HepG2 (cell line): ENCODE results near the gene GPR55. TPM values are rescaled to one million over a fixed set of nuclear protein-coding genes. Genes with fewer than 3 reads are reported as not detected.

Experiments
- ATAC-seq: fragments of 200-7000 bp; cut with Tn5 transposase; 3 replicates; pipeline ENCODE4 v1.9.1; 2020; ENCODE audit warnings: mild to moderate bottlenecking, moderate library complexity
- BruUV-seq: library from RNA; stranded (reverse); fragments of 400-500 nt; replicated peaks from 2 replicates; lab custom pipeline; 2021; lab: Mats Ljungman, UMichigan
- CTCF ChIA-PET: fragments of 300-600 bp; formaldehyde crosslinking; extraction: SDS; loops from one replicate; lab custom pipeline; 2021; ENCODE audit warnings: low total read pairs, inconsistent platforms, low intra/inter-chr PET ratio; lab: Yijun Ruan, JAX
- POLR2A ChIA-PET: fragments of 350-600 bp; sonication (Branson Sonifier 250); formaldehyde crosslinking; loops from one replicate; lab custom pipeline; 2020; ENCODE audit warnings: antibody characterized with exemption, inconsistent platforms; lab: Yijun Ruan, JAX
- DNase-seq: peaks from one replicate; pipeline ENCODE4 v3.0.0-alpha.2; 2015; ENCODE audit warnings: low spot score
- FAIRE-seq: peaks from 3 replicates; lab custom pipeline; 2011; peaks lifted over from hg19 to GRCh38; lab: Jason Lieb, UNC
- H2AFZ ChIP-seq: one replicate; pipeline ENCODE4 v1.6.1; 2011; ENCODE audit warnings: low read length, inconsistent platforms
- H3K27ac ChIP-seq: fragments of 300-600 bp; 3 replicates; pipeline ENCODE4 v1.8.0; 2011; ENCODE audit warnings: mixed run types, mild to moderate bottlenecking, mixed read lengths, low read length, inconsistent platforms; ENCODE audit not compliant: insufficient read depth; ENCODE audit errors: extremely low read length
- H3K27me3 ChIP-seq, 2 experiments: fragments of 200-600 bp in 1 of 2; 2 replicates in 1 of 2; 3 replicates in 1 of 2; pipeline versions ENCODE4 v1.6.0 to v1.8.0; 2011; ENCODE audit warnings: low read length in 2 of 2, mild to moderate bottlenecking in 2 of 2, moderate library complexity in 2 of 2, inconsistent platforms in 1 of 2; ENCODE audit not compliant: insufficient read depth in 2 of 2, control insufficient read depth in 1 of 2
- H3K36me3 ChIP-seq, 2 experiments: fragments of 200-600 bp in 1 of 2; replicated peaks in 1 of 2; 2 replicates in 1 of 2; 3 replicates in 1 of 2; pipeline versions ENCODE4 v1.5.1 to v1.8.0; 2011; ENCODE audit warnings: low read length in 2 of 2, inconsistent platforms in 1 of 2; ENCODE audit not compliant: insufficient read depth in 2 of 2, control insufficient read depth in 1 of 2
- H3K4me1 ChIP-seq: 2 replicates; pipeline ENCODE4 v1.5.1; 2012; ENCODE audit warnings: low read length, inconsistent platforms; ENCODE audit not compliant: insufficient read depth
- H3K4me2 ChIP-seq: 2 replicates; pipeline ENCODE4 v1.6.0; 2011; ENCODE audit warnings: low read depth, low read length, inconsistent platforms
- H3K4me3 ChIP-seq, 3 experiments: fragments of 200-600 bp in 1 of 3; sonication (generic), shearing (Covaris generic) in 1 of 3; replicated peaks in 1 of 3; 2 replicates each; pipeline ENCODE4 v1.5.1; 2011 to 2016; ENCODE audit warnings: low read length in 3 of 3, inconsistent platforms in 2 of 3, low read depth in 2 of 3, mild to moderate bottlenecking in 2 of 3, control low read depth in 1 of 3, mixed read lengths in 1 of 3; ENCODE audit not compliant: insufficient read depth in 1 of 3
- H3K79me2 ChIP-seq: one replicate; pipeline ENCODE4 v1.6.1; 2011; ENCODE audit warnings: low read length, inconsistent platforms; ENCODE audit not compliant: insufficient read depth
- H3K9ac ChIP-seq: 2 replicates; pipeline ENCODE4 v1.6.0; 2011; ENCODE audit warnings: mild to moderate bottlenecking, low read depth, low read length, inconsistent platforms; ENCODE audit not compliant: insufficient read depth
- H3K9me3 ChIP-seq: 2 replicates; pipeline ENCODE4 v1.5.1; 2012; ENCODE audit warnings: mild to moderate bottlenecking, low read length
- H4K20me1 ChIP-seq: 2 replicates; pipeline ENCODE4 v1.6.0; 2011; ENCODE audit warnings: inconsistent platforms, mild to moderate bottlenecking, low read length, moderate library complexity; ENCODE audit not compliant: insufficient read depth
- ELF1 ChIP-seq: sonication (generic); formaldehyde crosslinking; IDR thresholded peaks from 2 replicates; pipeline ENCODE4 v1.4.0; 2020; ENCODE audit warnings: missing genetic modification reagents
- KLF15 ChIP-seq: sonication (generic); formaldehyde crosslinking; IDR thresholded peaks from 2 replicates; pipeline ENCODE4 v1.8.1; 2023; ENCODE audit warnings: borderline replicate concordance, mild to moderate bottlenecking, inconsistent platforms, missing genetic modification reagents, mixed read lengths
- MXI1 ChIP-seq: IDR thresholded peaks from 3 replicates; pipeline ENCODE4 v1.6.1; 2012; ENCODE audit warnings: low read depth, low read length, inconsistent platforms, borderline replicate concordance
- ZNF619 ChIP-seq: sonication (generic); formaldehyde crosslinking; IDR thresholded peaks from 2 replicates; pipeline ENCODE4 v1.4.0; 2020; ENCODE audit warnings: mild to moderate bottlenecking, missing genetic modification reagents
- WGBS: methylation state at CpG from one replicate; pipeline ENCODE4 v1.1.6; 2017; ENCODE audit warnings: low lambda C conversion rate; 5-methylcytosine and 5-hydroxymethylcytosine counted together
- in situ Hi-C: cut with HindIII; loops from 2 replicates; pipeline ENCODE4 v1.10.0; 2017; ENCODE audit warnings: low pct_unique_long_range_greater_than_20kb; ENCODE audit not compliant: extremely low pct_ligation_motif_present
- intact Hi-C: fragments of 100-400 bp; cut with micrococcal nuclease; formaldehyde crosslinking; loops from one replicate; pipeline ENCODE4 v1.10.0; 2022; ENCODE audit not compliant: unreplicated experiment
- polyA plus RNA-seq, 8 experiments: library from polyadenylated mRNA; depleted of rRNA in 3 of 8; stranded (reverse) in 7 of 8; unstranded in 1 of 8; fragments of >200 nt; fragmentation: Illumina TruSeq in 4 of 8; extraction: Trizol in 4 of 8; gene quantifications; 2 replicates each; pipeline versions ENCODE4 v1.2.1 to v1.2.3, GENCODE V29; 2011 to 2016; ENCODE audit warnings: low read depth in 4 of 8, missing spikeins in 1 of 8, mixed read lengths in 1 of 8; ENCODE audit not compliant: insufficient read depth in 1 of 8
- total RNA-seq, 5 experiments: library from RNA; depleted of rRNA; stranded (reverse); fragments of >200 nt; fragmentation: Illumina TruSeq; extraction: Trizol; gene quantifications; 2 replicates each; pipeline ENCODE4 v1.2.3, GENCODE V29; 2016; ENCODE audit warnings: low read depth in 1 of 5
- TF ChIP-seq, protein P1 (sequence below): sonication (generic); formaldehyde crosslinking; IDR thresholded peaks from 2 replicates; pipeline ENCODE4 v1.4.0; 2020; ENCODE audit warnings: missing genetic modification reagents
- TF ChIP-seq, protein P2 (sequence below): IDR thresholded peaks from 2 replicates; pipeline ENCODE4 v1.6.1; 2016; ENCODE audit warnings: low read depth, control low read depth
- TF ChIP-seq, protein P3 (sequence below): sonication (generic); formaldehyde crosslinking; conservative IDR thresholded peaks from 2 replicates; pipeline ENCODE4 v1.4.0; 2020; ENCODE audit warnings: missing genetic modification reagents

Gene GPR55
- total and polyA plus RNA-seq, 2 of the 13 experiments (the other 11 are each of a cell fraction or from before 2014, with no cell fraction given): not detected

DNA sequence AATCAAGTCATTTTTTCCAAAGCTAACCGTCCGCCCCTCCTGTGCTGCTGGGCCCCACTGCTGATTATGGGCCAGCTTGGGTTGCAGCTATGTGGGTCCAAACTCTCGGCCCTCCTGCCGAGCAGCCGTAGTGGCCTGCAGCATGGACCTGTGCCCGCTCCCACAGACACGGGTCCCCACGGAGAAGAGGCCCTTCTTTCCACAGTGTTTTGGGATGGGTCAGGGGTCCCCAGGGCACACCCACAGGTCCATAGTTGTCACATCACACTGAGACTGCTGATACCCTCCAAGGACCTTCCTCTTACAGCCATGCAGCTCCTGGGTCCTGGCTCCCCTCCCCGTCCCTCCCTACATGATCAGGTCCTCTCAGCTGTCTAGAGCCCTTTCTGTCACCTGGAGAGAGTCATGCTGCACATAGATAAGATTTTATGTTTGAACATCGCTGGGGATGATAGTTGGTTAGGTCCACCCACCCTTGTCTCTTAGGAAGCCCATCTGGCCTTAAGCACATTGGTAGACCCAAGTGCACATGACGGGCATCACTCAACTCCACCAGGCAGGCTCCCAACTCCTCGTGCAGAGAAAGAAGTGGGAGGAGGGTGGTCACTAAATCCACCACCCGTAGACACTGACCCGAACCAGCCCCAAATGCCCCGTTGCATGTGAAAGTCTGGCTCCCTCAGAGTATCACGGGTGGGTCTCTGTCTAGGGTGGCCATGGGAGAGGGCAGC, 17.5 kb downstream of the GPR55 start:
- CTCF ChIA-PET: no interaction called here
- 45% methylated on average over 15 of the region's 16 CpGs for WGBS

More for the DNA sequence above, 17.5 kb downstream of the GPR55 start:
- H3K27ac ChIP-seq: no peak overlapping the region
- H3K4me1 ChIP-seq: peaks cover 24% of the 10 kb centered on the region
- in situ Hi-C loops (no loop called here), intact Hi-C loops (no loop called here)
- H3K9me3 ChIP-seq: no peaks in the 10 kb centered on the region
- no peak overlapping the region for H2AFZ ChIP-seq
- POLR2A ChIA-PET: interaction anchor here (1.4 kb wide), 1 partner anchor 143 kb away, joined by 5 read pairs; no protein-coding TSS in a partner anchor
- FAIRE-seq (no peak), ATAC-seq (no peak), DNase-seq (no peak)
- TF ChIP-seq ZNF619 (CRISPR knock-in tag): no peak
- no peak for TF ChIP-seq MXI1
- no peak for TF ChIP-seq ELF1
- TF ChIP-seq, protein P1, sequence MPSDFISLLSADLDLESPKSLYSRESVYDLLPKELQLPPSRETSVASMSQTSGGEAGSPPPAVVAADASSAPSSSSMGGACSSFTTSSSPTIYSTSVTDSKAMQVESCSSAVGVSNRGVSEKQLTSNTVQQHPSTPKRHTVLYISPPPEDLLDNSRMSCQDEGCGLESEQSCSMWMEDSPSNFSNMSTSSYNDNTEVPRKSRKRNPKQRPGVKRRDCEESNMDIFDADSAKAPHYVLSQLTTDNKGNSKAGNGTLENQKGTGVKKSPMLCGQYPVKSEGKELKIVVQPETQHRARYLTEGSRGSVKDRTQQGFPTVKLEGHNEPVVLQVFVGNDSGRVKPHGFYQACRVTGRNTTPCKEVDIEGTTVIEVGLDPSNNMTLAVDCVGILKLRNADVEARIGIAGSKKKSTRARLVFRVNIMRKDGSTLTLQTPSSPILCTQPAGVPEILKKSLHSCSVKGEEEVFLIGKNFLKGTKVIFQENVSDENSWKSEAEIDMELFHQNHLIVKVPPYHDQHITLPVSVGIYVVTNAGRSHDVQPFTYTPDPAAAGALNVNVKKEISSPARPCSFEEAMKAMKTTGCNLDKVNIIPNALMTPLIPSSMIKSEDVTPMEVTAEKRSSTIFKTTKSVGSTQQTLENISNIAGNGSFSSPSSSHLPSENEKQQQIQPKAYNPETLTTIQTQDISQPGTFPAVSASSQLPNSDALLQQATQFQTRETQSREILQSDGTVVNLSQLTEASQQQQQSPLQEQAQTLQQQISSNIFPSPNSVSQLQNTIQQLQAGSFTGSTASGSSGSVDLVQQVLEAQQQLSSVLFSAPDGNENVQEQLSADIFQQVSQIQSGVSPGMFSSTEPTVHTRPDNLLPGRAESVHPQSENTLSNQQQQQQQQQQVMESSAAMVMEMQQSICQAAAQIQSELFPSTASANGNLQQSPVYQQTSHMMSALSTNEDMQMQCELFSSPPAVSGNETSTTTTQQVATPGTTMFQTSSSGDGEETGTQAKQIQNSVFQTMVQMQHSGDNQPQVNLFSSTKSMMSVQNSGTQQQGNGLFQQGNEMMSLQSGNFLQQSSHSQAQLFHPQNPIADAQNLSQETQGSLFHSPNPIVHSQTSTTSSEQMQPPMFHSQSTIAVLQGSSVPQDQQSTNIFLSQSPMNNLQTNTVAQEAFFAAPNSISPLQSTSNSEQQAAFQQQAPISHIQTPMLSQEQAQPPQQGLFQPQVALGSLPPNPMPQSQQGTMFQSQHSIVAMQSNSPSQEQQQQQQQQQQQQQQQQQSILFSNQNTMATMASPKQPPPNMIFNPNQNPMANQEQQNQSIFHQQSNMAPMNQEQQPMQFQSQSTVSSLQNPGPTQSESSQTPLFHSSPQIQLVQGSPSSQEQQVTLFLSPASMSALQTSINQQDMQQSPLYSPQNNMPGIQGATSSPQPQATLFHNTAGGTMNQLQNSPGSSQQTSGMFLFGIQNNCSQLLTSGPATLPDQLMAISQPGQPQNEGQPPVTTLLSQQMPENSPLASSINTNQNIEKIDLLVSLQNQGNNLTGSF: no peak
- TF ChIP-seq KLF15 (CRISPR knock-in tag): no peak
- TF ChIP-seq, protein P2, sequence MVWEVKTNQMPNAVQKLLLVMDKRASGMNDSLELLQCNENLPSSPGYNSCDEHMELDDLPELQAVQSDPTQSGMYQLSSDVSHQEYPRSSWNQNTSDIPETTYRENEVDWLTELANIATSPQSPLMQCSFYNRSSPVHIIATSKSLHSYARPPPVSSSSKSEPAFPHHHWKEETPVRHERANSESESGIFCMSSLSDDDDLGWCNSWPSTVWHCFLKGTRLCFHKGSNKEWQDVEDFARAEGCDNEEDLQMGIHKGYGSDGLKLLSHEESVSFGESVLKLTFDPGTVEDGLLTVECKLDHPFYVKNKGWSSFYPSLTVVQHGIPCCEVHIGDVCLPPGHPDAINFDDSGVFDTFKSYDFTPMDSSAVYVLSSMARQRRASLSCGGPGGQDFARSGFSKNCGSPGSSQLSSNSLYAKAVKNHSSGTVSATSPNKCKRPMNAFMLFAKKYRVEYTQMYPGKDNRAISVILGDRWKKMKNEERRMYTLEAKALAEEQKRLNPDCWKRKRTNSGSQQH (CRISPR knock-in tag): no peak
- TF ChIP-seq, protein P3, sequence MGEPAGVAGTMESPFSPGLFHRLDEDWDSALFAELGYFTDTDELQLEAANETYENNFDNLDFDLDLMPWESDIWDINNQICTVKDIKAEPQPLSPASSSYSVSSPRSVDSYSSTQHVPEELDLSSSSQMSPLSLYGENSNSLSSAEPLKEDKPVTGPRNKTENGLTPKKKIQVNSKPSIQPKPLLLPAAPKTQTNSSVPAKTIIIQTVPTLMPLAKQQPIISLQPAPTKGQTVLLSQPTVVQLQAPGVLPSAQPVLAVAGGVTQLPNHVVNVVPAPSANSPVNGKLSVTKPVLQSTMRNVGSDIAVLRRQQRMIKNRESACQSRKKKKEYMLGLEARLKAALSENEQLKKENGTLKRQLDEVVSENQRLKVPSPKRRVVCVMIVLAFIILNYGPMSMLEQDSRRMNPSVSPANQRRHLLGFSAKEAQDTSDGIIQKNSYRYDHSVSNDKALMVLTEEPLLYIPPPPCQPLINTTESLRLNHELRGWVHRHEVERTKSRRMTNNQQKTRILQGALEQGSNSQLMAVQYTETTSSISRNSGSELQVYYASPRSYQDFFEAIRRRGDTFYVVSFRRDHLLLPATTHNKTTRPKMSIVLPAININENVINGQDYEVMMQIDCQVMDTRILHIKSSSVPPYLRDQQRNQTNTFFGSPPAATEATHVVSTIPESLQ (CRISPR knock-in tag): no peak
- no peak overlapping the region for H3K4me3 ChIP-seq
- H3K27me3 ChIP-seq: peaks cover 10 to 86% of the 10 kb centered on the region in 2 experiments; a peak in 4 of 5 replicates
- no peak overlapping the region for H3K4me2 ChIP-seq
- no peak overlapping the region for H3K9ac ChIP-seq
- no TSS peak for BruUV-seq
- no peaks in the 10 kb centered on the region for H3K79me2 ChIP-seq
- H3K36me3 ChIP-seq: no peaks in the 10 kb centered on the region
- H4K20me1 ChIP-seq: no peaks in the 10 kb centered on the region
